GM23338 (cell line): ENCODE measurements around the gene VPS8. TPM values are rescaled to one million over a fixed set of nuclear protein-coding genes. Genes with fewer than 3 reads are reported as not detected.

Experiments used
- ATAC-seq: fragments of 200-7000 bp; cut with Tn5 transposase; 3 replicates; pipeline ENCODE4 v1.9.1; 2020
- DNase-seq: peaks from one replicate; pipeline ENCODE4 v3.0.0-alpha.2; 2015; ENCODE audit warnings: low spot score
- H2AFZ ChIP-seq: fragments of 200-600 bp; sonication (generic); 2 replicates; pipeline ENCODE4 v1.8.0; 2016; ENCODE audit warnings: antibody characterized with exemption, mild to moderate bottlenecking, moderate library complexity
- H3F3A ChIP-seq: fragments of 200-600 bp; sonication (generic); replicated peaks from 2 replicates; pipeline ENCODE4 v1.8.0; 2017; ENCODE audit warnings: antibody characterized with exemption, mixed run types, low read depth
- H3K27ac ChIP-seq: fragments of 200-600 bp; sonication (generic); 2 replicates; pipeline ENCODE4 v1.6.1; 2016; ENCODE audit warnings: low read depth
- H3K27me3 ChIP-seq: fragments of 200-600 bp; sonication (generic); 2 replicates; pipeline ENCODE4 v1.8.0; 2016; ENCODE audit warnings: mild to moderate bottlenecking, mixed run types, moderate library complexity; ENCODE audit not compliant: insufficient read depth
- H3K36me3 ChIP-seq: fragments of 200-600 bp; sonication (generic); 2 replicates; pipeline ENCODE4 v1.8.0; 2016; ENCODE audit warnings: mild to moderate bottlenecking; ENCODE audit not compliant: insufficient read depth
- H3K4me1 ChIP-seq: fragments of 200-600 bp; sonication (generic); 2 replicates; pipeline ENCODE4 v1.8.0; 2016; ENCODE audit warnings: mild to moderate bottlenecking, moderate library complexity; ENCODE audit not compliant: insufficient read depth
- H3K4me2 ChIP-seq: fragments of 200-600 bp; sonication (generic); 2 replicates; pipeline ENCODE4 v1.7.1; 2017; ENCODE audit warnings: mixed run types
- H3K4me3 ChIP-seq: fragments of 200-600 bp; sonication (generic); 2 replicates; pipeline ENCODE4 v1.6.1; 2016; ENCODE audit warnings: mixed run types
- H3K79me2 ChIP-seq: fragments of 200-600 bp; sonication (generic); replicated peaks from 2 replicates; pipeline ENCODE4 v1.8.0; 2017; ENCODE audit warnings: mild to moderate bottlenecking; ENCODE audit not compliant: insufficient read depth
- H3K9me2 ChIP-seq: fragments of 200-600 bp; sonication (generic); 2 replicates; pipeline ENCODE4 v1.8.0; 2017; ENCODE audit not compliant: insufficient read depth
- H4K20me1 ChIP-seq: fragments of 200-600 bp; sonication (generic); replicated peaks from 2 replicates; pipeline ENCODE4 v1.8.0; 2017; ENCODE audit warnings: mild to moderate bottlenecking; ENCODE audit not compliant: insufficient read depth
- H3K27ac Mint-ChIP-seq: 2 replicates; pipeline ENCODE4 v1.8.0; 2020; ENCODE audit warnings: inconsistent platforms, mild to moderate bottlenecking, moderate library complexity, mixed read lengths
- H3K27me3 Mint-ChIP-seq: 3 replicates; pipeline ENCODE4 v1.8.0; 2022; ENCODE audit warnings: low read depth, mild to moderate bottlenecking, moderate library complexity, mixed read lengths, inconsistent platforms; ENCODE audit not compliant: insufficient read depth, poor library complexity
- H3K36me3 Mint-ChIP-seq: 3 replicates; pipeline ENCODE4 v1.8.0; 2021; ENCODE audit warnings: low read depth, mild to moderate bottlenecking, inconsistent platforms, moderate library complexity, mixed read lengths
- H3K4me1 Mint-ChIP-seq: 3 replicates; pipeline ENCODE4 v1.8.0; 2020; ENCODE audit warnings: mild to moderate bottlenecking, inconsistent platforms, mixed read lengths
- H3K4me3 Mint-ChIP-seq: 3 replicates; pipeline ENCODE4 v1.8.0; 2021; ENCODE audit warnings: moderate library complexity, mild to moderate bottlenecking, inconsistent platforms, mixed read lengths
- H3K9me3 Mint-ChIP-seq: 3 replicates; pipeline ENCODE4 v1.8.0; 2020; ENCODE audit warnings: moderate library complexity, mild to moderate bottlenecking, inconsistent platforms, mixed read lengths
- CREB1 ChIP-seq: fragments of 250-450 bp; sonication (Bioruptor Pico); IDR thresholded peaks from 2 replicates; pipeline ENCODE4 v1.5.0; 2020; ENCODE audit warnings: low read depth, mild to moderate bottlenecking, moderate library complexity
- POLR2AphosphoS5 ChIP-seq: IDR thresholded peaks from 2 replicates; pipeline ENCODE4 v1.6.1; 2016; ENCODE audit warnings: antibody characterized with exemption, low read depth
- STAT1 ChIP-seq: IDR thresholded peaks from one replicate; pipeline ENCODE4 v1.6.1; 2016; ENCODE audit warnings: antibody characterized with exemption; ENCODE audit not compliant: unreplicated experiment
- ZNF114 ChIP-seq: fragments of 250-450 bp; sonication (Bioruptor Pico); IDR thresholded peaks from 2 replicates; pipeline ENCODE4 v1.5.0; 2020; ENCODE audit warnings: mild to moderate bottlenecking, moderate library complexity
- ZNF331 ChIP-seq: fragments of 250-450 bp; sonication (Bioruptor Pico); IDR thresholded peaks from 2 replicates; pipeline ENCODE4 v1.5.0; 2020; ENCODE audit warnings: low read depth, mild to moderate bottlenecking, moderate library complexity
- polyA plus RNA-seq: library from polyadenylated mRNA; unstranded; fragments of >200 nt; fragmentation: Nextera tagmentation; extraction: Ambion mirVana; gene quantifications from 2 replicates; pipeline ENCODE4 v1.2.1, GENCODE V29; 2016
- total RNA-seq: library from RNA; depleted of rRNA; stranded (reverse); fragments of >200 nt; shearing (Covaris generic); gene quantifications from 2 replicates; pipeline ENCODE4 v1.2.3, GENCODE V29; 2014
- TF ChIP-seq, protein P1 (sequence below): IDR thresholded peaks from one replicate; pipeline ENCODE4 v1.6.1; 2018; ENCODE audit warnings: antibody characterized with exemption; ENCODE audit not compliant: unreplicated experiment
- TF ChIP-seq, protein P2 (sequence below): fragments of 250-450 bp; sonication (Bioruptor Pico); IDR thresholded peaks from 2 replicates; pipeline ENCODE4 v1.5.0; 2020; ENCODE audit warnings: mild to moderate bottlenecking, moderate library complexity
- TF ChIP-seq, protein P3 (sequence below): IDR thresholded peaks from 2 replicates; pipeline ENCODE4 v1.6.1; 2016; ENCODE audit warnings: antibody characterized with exemption
- TF ChIP-seq, protein P4 (sequence below), 2 experiments: fragments of 200-600 bp in 1 of 2; sonication (generic) in 1 of 2; conservative IDR thresholded peaks; 2 replicates each; pipeline versions ENCODE4 v1.5.1 to v1.6.1; 2016 to 2017; ENCODE audit warnings: antibody characterized with exemption in 2 of 2, low read depth in 2 of 2, mild to moderate bottlenecking in 2 of 2, moderate library complexity in 1 of 2

The VPS8 gene
- total and polyA plus RNA-seq, 2 experiments from 2014 or later = 17.3 to 45.5 TPM

DNA sequence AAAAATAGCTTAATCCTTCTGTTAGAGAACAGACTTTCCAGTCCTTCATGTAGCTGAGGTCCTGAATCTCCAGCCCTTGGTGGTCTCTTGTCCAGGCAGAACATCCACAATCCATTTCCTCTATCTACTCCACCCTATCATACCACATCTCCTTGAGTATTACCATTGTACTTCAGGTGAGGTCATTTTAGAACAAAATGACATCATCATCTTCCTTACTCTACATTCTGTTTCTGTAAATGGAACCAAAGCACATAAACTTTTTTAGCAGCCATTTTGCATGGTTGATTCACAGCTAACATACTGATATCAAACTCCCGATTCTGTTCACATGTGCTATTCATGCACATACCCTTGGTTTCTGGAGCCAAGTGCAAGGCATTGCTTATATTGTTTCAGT, 228.5 kb downstream of the VPS8 start (continued):
- TF ChIP-seq, protein P1, sequence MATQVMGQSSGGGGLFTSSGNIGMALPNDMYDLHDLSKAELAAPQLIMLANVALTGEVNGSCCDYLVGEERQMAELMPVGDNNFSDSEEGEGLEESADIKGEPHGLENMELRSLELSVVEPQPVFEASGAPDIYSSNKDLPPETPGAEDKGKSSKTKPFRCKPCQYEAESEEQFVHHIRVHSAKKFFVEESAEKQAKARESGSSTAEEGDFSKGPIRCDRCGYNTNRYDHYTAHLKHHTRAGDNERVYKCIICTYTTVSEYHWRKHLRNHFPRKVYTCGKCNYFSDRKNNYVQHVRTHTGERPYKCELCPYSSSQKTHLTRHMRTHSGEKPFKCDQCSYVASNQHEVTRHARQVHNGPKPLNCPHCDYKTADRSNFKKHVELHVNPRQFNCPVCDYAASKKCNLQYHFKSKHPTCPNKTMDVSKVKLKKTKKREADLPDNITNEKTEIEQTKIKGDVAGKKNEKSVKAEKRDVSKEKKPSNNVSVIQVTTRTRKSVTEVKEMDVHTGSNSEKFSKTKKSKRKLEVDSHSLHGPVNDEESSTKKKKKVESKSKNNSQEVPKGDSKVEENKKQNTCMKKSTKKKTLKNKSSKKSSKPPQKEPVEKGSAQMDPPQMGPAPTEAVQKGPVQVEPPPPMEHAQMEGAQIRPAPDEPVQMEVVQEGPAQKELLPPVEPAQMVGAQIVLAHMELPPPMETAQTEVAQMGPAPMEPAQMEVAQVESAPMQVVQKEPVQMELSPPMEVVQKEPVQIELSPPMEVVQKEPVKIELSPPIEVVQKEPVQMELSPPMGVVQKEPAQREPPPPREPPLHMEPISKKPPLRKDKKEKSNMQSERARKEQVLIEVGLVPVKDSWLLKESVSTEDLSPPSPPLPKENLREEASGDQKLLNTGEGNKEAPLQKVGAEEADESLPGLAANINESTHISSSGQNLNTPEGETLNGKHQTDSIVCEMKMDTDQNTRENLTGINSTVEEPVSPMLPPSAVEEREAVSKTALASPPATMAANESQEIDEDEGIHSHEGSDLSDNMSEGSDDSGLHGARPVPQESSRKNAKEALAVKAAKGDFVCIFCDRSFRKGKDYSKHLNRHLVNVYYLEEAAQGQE = no peak
- TF ChIP-seq, protein P2, sequence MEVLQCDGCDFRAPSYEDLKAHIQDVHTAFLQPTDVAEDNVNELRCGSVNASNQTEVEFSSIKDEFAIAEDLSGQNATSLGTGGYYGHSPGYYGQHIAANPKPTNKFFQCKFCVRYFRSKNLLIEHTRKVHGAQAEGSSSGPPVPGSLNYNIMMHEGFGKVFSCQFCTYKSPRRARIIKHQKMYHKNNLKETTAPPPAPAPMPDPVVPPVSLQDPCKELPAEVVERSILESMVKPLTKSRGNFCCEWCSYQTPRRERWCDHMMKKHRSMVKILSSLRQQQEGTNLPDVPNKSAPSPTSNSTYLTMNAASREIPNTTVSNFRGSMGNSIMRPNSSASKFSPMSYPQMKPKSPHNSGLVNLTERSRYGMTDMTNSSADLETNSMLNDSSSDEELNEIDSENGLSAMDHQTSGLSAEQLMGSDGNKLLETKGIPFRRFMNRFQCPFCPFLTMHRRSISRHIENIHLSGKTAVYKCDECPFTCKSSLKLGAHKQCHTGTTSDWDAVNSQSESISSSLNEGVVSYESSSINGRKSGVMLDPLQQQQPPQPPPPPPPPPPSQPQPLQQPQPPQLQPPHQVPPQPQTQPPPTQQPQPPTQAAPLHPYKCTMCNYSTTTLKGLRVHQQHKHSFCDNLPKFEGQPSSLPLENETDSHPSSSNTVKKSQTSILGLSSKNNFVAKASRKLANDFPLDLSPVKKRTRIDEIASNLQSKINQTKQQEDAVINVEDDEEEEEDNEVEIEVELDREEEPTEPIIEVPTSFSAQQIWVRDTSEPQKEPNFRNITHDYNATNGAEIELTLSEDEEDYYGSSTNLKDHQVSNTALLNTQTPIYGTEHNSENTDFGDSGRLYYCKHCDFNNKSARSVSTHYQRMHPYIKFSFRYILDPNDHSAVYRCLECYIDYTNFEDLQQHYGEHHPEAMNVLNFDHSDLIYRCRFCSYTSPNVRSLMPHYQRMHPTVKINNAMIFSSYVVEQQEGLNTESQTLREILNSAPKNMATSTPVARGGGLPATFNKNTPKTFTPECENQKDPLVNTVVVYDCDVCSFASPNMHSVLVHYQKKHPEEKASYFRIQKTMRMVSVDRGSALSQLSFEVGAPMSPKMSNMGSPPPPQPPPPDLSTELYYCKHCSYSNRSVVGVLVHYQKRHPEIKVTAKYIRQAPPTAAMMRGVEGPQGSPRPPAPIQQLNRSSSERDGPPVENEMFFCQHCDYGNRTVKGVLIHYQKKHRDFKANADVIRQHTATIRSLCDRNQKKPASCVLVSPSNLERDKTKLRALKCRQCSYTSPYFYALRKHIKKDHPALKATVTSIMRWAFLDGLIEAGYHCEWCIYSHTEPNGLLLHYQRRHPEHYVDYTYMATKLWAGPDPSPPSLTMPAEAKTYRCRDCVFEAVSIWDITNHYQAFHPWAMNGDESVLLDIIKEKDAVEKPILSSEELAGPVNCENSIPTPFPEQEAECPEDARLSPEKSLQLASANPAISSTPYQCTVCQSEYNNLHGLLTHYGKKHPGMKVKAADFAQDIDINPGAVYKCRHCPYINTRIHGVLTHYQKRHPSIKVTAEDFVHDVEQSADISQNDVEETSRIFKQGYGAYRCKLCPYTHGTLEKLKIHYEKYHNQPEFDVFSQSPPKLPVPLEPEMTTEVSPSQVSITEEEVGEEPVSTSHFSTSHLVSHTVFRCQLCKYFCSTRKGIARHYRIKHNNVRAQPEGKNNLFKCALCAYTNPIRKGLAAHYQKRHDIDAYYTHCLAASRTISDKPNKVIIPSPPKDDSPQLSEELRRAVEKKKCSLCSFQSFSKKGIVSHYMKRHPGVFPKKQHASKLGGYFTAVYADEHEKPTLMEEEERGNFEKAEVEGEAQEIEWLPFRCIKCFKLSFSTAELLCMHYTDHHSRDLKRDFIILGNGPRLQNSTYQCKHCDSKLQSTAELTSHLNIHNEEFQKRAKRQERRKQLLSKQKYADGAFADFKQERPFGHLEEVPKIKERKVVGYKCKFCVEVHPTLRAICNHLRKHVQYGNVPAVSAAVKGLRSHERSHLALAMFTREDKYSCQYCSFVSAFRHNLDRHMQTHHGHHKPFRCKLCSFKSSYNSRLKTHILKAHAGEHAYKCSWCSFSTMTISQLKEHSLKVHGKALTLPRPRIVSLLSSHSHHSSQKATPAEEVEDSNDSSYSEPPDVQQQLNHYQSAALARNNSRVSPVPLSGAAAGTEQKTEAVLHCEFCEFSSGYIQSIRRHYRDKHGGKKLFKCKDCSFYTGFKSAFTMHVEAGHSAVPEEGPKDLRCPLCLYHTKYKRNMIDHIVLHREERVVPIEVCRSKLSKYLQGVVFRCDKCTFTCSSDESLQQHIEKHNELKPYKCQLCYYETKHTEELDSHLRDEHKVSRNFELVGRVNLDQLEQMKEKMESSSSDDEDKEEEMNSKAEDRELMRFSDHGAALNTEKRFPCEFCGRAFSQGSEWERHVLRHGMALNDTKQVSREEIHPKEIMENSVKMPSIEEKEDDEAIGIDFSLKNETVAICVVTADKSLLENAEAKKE (CRISPR knock-in tag) = no peak
- TF ChIP-seq ZNF114 (CRISPR knock-in tag) = no peak

DNA sequence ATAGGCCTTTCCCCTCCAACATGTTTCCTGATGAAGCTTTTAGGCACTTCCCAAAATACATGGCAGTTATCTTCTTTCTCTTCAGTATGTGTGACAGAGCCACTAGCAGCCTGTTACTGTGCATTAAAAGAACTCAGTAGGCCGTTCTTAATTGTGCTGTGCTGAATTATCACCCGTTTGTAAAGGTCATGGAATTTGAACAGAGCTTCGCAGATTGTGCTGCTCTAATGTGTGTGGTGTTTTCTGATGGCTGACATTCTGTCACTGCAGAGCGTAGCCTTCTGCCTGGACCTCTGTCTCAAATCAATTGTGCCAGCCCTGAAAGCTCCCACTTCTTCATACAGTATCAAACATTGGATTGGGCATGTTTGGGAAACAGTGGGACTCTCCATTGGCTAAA, 229.6 kb downstream of the VPS8 start:
- DNase-seq (no peak), ATAC-seq (no peak)
- Mint-ChIP-seq H3K4me1 (peaks cover 3% of the 10 kb centered on the region; the same call in 2 of the 3 replicates), H3K36me3 (peaks cover 7% of the 10 kb centered on the region; the same call in 2 of the 3 replicates), H3K4me3 (no peak overlapping the region), H3K27me3 (peaks cover 3% of the 10 kb centered on the region), H3K27ac (0 out of 2 replicates have a peak overlapping the region, but pooled peaks have one; percentile 31), H3K9me3 (no peaks in the 10 kb centered on the region; the same call in 2 of the 3 replicates)
- Histone ChIP-seq H3K9me2 (no peaks in the 10 kb centered on the region), H4K20me1 (no peaks in the 10 kb centered on the region), H3K4me2 (no peak overlapping the region), H3K79me2 (no peaks in the 10 kb centered on the region), H3F3A (no peaks in the 10 kb centered on the region), H3K36me3 (no peaks in the 10 kb centered on the region), H2AFZ (no peak overlapping the region), H3K4me1 (peaks cover 7% of the 10 kb centered on the region; the same call in 1 of the 2 replicates), H3K27ac (no peak overlapping the region), H3K4me3 (no peak overlapping the region), H3K27me3 (no peaks in the 10 kb centered on the region)
- TF ChIP-seq, protein P3, sequence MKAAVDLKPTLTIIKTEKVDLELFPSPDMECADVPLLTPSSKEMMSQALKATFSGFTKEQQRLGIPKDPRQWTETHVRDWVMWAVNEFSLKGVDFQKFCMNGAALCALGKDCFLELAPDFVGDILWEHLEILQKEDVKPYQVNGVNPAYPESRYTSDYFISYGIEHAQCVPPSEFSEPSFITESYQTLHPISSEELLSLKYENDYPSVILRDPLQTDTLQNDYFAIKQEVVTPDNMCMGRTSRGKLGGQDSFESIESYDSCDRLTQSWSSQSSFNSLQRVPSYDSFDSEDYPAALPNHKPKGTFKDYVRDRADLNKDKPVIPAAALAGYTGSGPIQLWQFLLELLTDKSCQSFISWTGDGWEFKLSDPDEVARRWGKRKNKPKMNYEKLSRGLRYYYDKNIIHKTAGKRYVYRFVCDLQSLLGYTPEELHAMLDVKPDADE = no peak
- TF ChIP-seq, protein P4, sequence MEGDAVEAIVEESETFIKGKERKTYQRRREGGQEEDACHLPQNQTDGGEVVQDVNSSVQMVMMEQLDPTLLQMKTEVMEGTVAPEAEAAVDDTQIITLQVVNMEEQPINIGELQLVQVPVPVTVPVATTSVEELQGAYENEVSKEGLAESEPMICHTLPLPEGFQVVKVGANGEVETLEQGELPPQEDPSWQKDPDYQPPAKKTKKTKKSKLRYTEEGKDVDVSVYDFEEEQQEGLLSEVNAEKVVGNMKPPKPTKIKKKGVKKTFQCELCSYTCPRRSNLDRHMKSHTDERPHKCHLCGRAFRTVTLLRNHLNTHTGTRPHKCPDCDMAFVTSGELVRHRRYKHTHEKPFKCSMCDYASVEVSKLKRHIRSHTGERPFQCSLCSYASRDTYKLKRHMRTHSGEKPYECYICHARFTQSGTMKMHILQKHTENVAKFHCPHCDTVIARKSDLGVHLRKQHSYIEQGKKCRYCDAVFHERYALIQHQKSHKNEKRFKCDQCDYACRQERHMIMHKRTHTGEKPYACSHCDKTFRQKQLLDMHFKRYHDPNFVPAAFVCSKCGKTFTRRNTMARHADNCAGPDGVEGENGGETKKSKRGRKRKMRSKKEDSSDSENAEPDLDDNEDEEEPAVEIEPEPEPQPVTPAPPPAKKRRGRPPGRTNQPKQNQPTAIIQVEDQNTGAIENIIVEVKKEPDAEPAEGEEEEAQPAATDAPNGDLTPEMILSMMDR (conservative IDR thresholded peaks at IDR 0.05; ENCODE audit: low read depth in 2 of 2) = no peak
- TF ChIP-seq CREB1 = no peak
- no peak for TF ChIP-seq ZNF331 (CRISPR knock-in tag)
- no peak for TF ChIP-seq STAT1
- TF ChIP-seq POLR2AphosphoS5 = no peak
